ENCODE results near the gene PPP4R3A. TPM values are rescaled to one million over a fixed set of nuclear protein-coding genes. Genes with fewer than 3 reads are reported as not detected.
A peak's percentile ranks its signal among the peaks of the same experiment; 100 is the strongest.
"Not testable (repeated sequence)": the region's sequence is repeated elsewhere in the genome, so short reads cannot be mapped to it uniquely, and the experiment has no call there.

PPP4R3A gene
- total RNA-seq, 2 experiments from 2014 or later, result 118 to 123 TPM

- no peaks in the 10 kb centered on the region for H3K9me3 Mint-ChIP-seq
- peak; percentile 41 for DNase-seq
- POLR2A ChIA-PET, result interaction anchor here (0.6 to 10.1 kb wide), 12 partner anchors 9 to 296 kb away, joined by 3 to 308 read pairs (median 6); no protein-coding TSS in a partner anchor
Observed at GRCh38 chr14:91410771-91411536, 99.2 kb downstream of the PPP4R3A start.

GRCh38 chr14:91409928-91410718, 100.0 kb downstream of the PPP4R3A start:
- Mint-ChIP-seq H3K36me3 (ENCODE audit: low read depth) (peaks cover 90% of the 10 kb centered on the region), H3K27me3 (no peaks in the 10 kb centered on the region), H3K4me1 (peaks cover 95% of the 10 kb centered on the region), H3K4me3 (peak overlapping the region; percentile 69), H3K9me3 (no peaks in the 10 kb centered on the region), H3K27ac (peak overlapping the region; percentile 92)
- CTCF ChIA-PET, result interaction anchor here (0.9 to 2.1 kb wide), 6 partner anchors 10 to 93 kb away, joined by 3 to 6 read pairs (median 4); no protein-coding TSS in a partner anchor
- DNase-seq, result no peak
- POLR2A ChIA-PET, result interaction anchor here (0.6 to 10.1 kb wide), 12 partner anchors 9 to 296 kb away, joined by 3 to 308 read pairs (median 7); no protein-coding TSS in a partner anchor

More at GRCh38 chr14:91410771-91411536, 99.2 kb downstream of the PPP4R3A start:
- Mint-ChIP-seq H3K27ac (peak overlapping the region; percentile 92), H3K4me1 (peaks cover 89% of the 10 kb centered on the region), H3K36me3 (ENCODE audit: low read depth) (peaks cover 90% of the 10 kb centered on the region), H3K27me3 (no peaks in the 10 kb centered on the region), H3K4me3 (peak overlapping the region; percentile 69)
- CTCF ChIA-PET, result interaction anchor here (0.8 to 2.1 kb wide), 9 partner anchors 8 to 90 kb away, joined by 3 to 6 read pairs (median 3); no protein-coding TSS in a partner anchor

GRCh38 chr14:91409240-91409639, 100.9 kb downstream of the PPP4R3A start:
- peak overlapping the region; percentile 81 for H3K27ac Mint-ChIP-seq
- peaks cover 95% of the 10 kb centered on the region for H3K4me1 Mint-ChIP-seq
- H3K27me3 Mint-ChIP-seq, DNase-seq, H3K4me3 Mint-ChIP-seq, H3K9me3 Mint-ChIP-seq: not testable (repeated sequence)
- POLR2A ChIA-PET, result interaction anchor here (1.3 to 2.1 kb wide), 4 partner anchors 9 to 59 kb away, joined by 8 to 15 read pairs (median 11); partner anchors contain the start of gene CCDC88C
- peaks cover 87% of the 10 kb centered on the region for H3K36me3 Mint-ChIP-seq (ENCODE audit: low read depth)
- CTCF ChIA-PET, result interaction anchor here (0.7 to 1.4 kb wide), 3 partner anchors 9 to 92 kb away, joined by 3 to 7 read pairs (median 4); no protein-coding TSS in a partner anchor

Other genes starting within 250 kb of the PPP4R3A start
- 100 to 1,000 TPM; 168 to 175 TPM for gene CCDC88C, start 92.5 kb downstream of the PPP4R3A start, total RNA-seq
- 1 to 10 TPM; 1.8 to 2.5 TPM for gene CATSPERB, start 221.8 kb upstream of the PPP4R3A start, total RNA-seq